HepG2 (cell line): ENCODE results near the gene PCDHGB7. TPM values are rescaled to one million over a fixed set of nuclear protein-coding genes. Genes with fewer than 3 reads are reported as not detected.

Source experiments
- ATAC-seq: fragments of 200-7000 bp; cut with Tn5 transposase; 3 replicates; pipeline ENCODE4 v1.9.1; 2020; ENCODE audit warnings: mild to moderate bottlenecking, moderate library complexity
- BruUV-seq: library from RNA; stranded (reverse); fragments of 400-500 nt; replicated peaks from 2 replicates; lab custom pipeline; 2021; lab: Mats Ljungman, UMichigan
- CTCF ChIA-PET: fragments of 300-600 bp; formaldehyde crosslinking; extraction: SDS; loops from one replicate; lab custom pipeline; 2021; ENCODE audit warnings: low total read pairs, inconsistent platforms, low intra/inter-chr PET ratio; lab: Yijun Ruan, JAX
- POLR2A ChIA-PET: fragments of 350-600 bp; sonication (Branson Sonifier 250); formaldehyde crosslinking; loops from one replicate; lab custom pipeline; 2020; ENCODE audit warnings: antibody characterized with exemption, inconsistent platforms; lab: Yijun Ruan, JAX
- DNase-seq: peaks from one replicate; pipeline ENCODE4 v3.0.0-alpha.2; 2015; ENCODE audit warnings: low spot score
- FAIRE-seq: peaks from 3 replicates; lab custom pipeline; 2011; peaks lifted over from hg19 to GRCh38; lab: Jason Lieb, UNC
- H2AFZ ChIP-seq: one replicate; pipeline ENCODE4 v1.6.1; 2011; ENCODE audit warnings: low read length, inconsistent platforms
- H3K27ac ChIP-seq: fragments of 300-600 bp; 3 replicates; pipeline ENCODE4 v1.8.0; 2011; ENCODE audit warnings: mixed run types, mild to moderate bottlenecking, mixed read lengths, low read length, inconsistent platforms; ENCODE audit not compliant: insufficient read depth; ENCODE audit errors: extremely low read length
- H3K27me3 ChIP-seq, 2 experiments: fragments of 200-600 bp in 1 of 2; 2 replicates in 1 of 2; 3 replicates in 1 of 2; pipeline versions ENCODE4 v1.6.0 to v1.8.0; 2011; ENCODE audit warnings: low read length in 2 of 2, mild to moderate bottlenecking in 2 of 2, moderate library complexity in 2 of 2, inconsistent platforms in 1 of 2; ENCODE audit not compliant: insufficient read depth in 2 of 2, control insufficient read depth in 1 of 2
- H3K36me3 ChIP-seq, 2 experiments: fragments of 200-600 bp in 1 of 2; replicated peaks in 1 of 2; 2 replicates in 1 of 2; 3 replicates in 1 of 2; pipeline versions ENCODE4 v1.5.1 to v1.8.0; 2011; ENCODE audit warnings: low read length in 2 of 2, inconsistent platforms in 1 of 2; ENCODE audit not compliant: insufficient read depth in 2 of 2, control insufficient read depth in 1 of 2
- H3K4me1 ChIP-seq: 2 replicates; pipeline ENCODE4 v1.5.1; 2012; ENCODE audit warnings: low read length, inconsistent platforms; ENCODE audit not compliant: insufficient read depth
- H3K4me2 ChIP-seq: 2 replicates; pipeline ENCODE4 v1.6.0; 2011; ENCODE audit warnings: low read depth, low read length, inconsistent platforms
- H3K4me3 ChIP-seq, 3 experiments: fragments of 200-600 bp in 1 of 3; sonication (generic), shearing (Covaris generic) in 1 of 3; replicated peaks in 1 of 3; 2 replicates each; pipeline ENCODE4 v1.5.1; 2011 to 2016; ENCODE audit warnings: low read length in 3 of 3, inconsistent platforms in 2 of 3, low read depth in 2 of 3, mild to moderate bottlenecking in 2 of 3, control low read depth in 1 of 3, mixed read lengths in 1 of 3; ENCODE audit not compliant: insufficient read depth in 1 of 3
- H3K79me2 ChIP-seq: one replicate; pipeline ENCODE4 v1.6.1; 2011; ENCODE audit warnings: low read length, inconsistent platforms; ENCODE audit not compliant: insufficient read depth
- H3K9ac ChIP-seq: 2 replicates; pipeline ENCODE4 v1.6.0; 2011; ENCODE audit warnings: mild to moderate bottlenecking, low read depth, low read length, inconsistent platforms; ENCODE audit not compliant: insufficient read depth
- H3K9me3 ChIP-seq: 2 replicates; pipeline ENCODE4 v1.5.1; 2012; ENCODE audit warnings: mild to moderate bottlenecking, low read length
- H4K20me1 ChIP-seq: 2 replicates; pipeline ENCODE4 v1.6.0; 2011; ENCODE audit warnings: inconsistent platforms, mild to moderate bottlenecking, low read length, moderate library complexity; ENCODE audit not compliant: insufficient read depth
- CTCF ChIP-seq: sonication (generic); formaldehyde crosslinking; IDR thresholded peaks from 2 replicates; pipeline ENCODE4 v1.5.0; 2020; ENCODE audit warnings: mild to moderate bottlenecking, missing genetic modification reagents, moderate library complexity
- SNRNP70 ChIP-seq: fragments of 200-400 bp; formaldehyde crosslinking; IDR thresholded peaks from 2 replicates; pipeline ENCODE4 v1.6.1; 2017; ENCODE audit warnings: mild to moderate bottlenecking, low read depth, low read length, moderate library complexity
- STAG1 ChIP-seq: sonication (generic); formaldehyde crosslinking; IDR thresholded peaks from 2 replicates; pipeline ENCODE4 v1.4.0; 2020; ENCODE audit warnings: missing genetic modification reagents
- ZMAT5 ChIP-seq: sonication (generic); formaldehyde crosslinking; IDR thresholded peaks from 2 replicates; pipeline ENCODE4 v1.5.0; 2020; ENCODE audit warnings: mild to moderate bottlenecking, low read depth, missing genetic modification reagents, borderline replicate concordance
- WGBS: methylation state at CpG from one replicate; pipeline ENCODE4 v1.1.6; 2017; ENCODE audit warnings: low lambda C conversion rate; 5-methylcytosine and 5-hydroxymethylcytosine counted together
- in situ Hi-C: cut with HindIII; loops from 2 replicates; pipeline ENCODE4 v1.10.0; 2017; ENCODE audit warnings: low pct_unique_long_range_greater_than_20kb; ENCODE audit not compliant: extremely low pct_ligation_motif_present
- intact Hi-C: fragments of 100-400 bp; cut with micrococcal nuclease; formaldehyde crosslinking; loops from one replicate; pipeline ENCODE4 v1.10.0; 2022; ENCODE audit not compliant: unreplicated experiment
- polyA plus RNA-seq, 8 experiments: library from polyadenylated mRNA; depleted of rRNA in 3 of 8; stranded (reverse) in 7 of 8; unstranded in 1 of 8; fragments of >200 nt; fragmentation: Illumina TruSeq in 4 of 8; extraction: Trizol in 4 of 8; gene quantifications; 2 replicates each; pipeline versions ENCODE4 v1.2.1 to v1.2.3, GENCODE V29; 2011 to 2016; ENCODE audit warnings: low read depth in 4 of 8, missing spikeins in 1 of 8, mixed read lengths in 1 of 8; ENCODE audit not compliant: insufficient read depth in 1 of 8
- total RNA-seq, 5 experiments: library from RNA; depleted of rRNA; stranded (reverse); fragments of >200 nt; fragmentation: Illumina TruSeq; extraction: Trizol; gene quantifications; 2 replicates each; pipeline ENCODE4 v1.2.3, GENCODE V29; 2016; ENCODE audit warnings: low read depth in 1 of 5

Gene PCDHGB7
- total and polyA plus RNA-seq, 2 of the 13 experiments (the other 11 are each of a cell fraction or from before 2014, with no cell fraction given) = 0.08 to 0.18 TPM

DNA sequence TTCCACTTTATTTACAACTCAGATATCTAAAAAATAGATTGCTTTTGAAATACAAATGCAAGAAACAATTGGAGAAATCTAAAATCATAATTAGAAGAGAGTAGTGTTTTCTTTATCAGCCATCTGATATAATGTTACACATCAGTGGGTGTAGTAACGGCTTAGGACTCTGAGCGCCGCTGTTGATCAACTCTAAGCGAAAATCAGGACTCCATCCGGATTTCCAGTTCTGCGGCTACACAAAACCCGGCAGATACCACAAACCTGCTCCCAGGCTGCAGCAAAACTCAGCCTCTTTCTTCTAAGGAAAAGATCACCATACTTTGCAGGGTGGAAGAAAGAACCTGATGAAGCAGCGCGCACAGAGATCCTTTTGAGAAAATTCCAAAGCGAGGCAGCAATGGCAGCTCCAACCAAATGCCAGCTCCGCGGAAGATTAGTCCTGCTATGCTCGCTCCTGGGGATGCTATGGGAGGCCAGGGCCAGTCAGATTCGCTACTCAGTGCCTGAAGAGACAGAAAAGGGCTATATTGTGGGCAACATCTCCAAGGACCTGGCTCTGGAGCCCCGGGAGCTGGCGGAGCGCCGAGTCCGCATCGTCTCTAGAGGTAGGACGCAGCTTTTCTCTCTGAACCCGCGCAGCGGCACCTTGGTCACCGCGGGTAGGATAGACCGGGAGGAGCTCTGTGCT is 14.8 kb upstream of the PCDHGB7 start, which contains the start of gene PCDHGA9:
PCDHGA9 (plus strand) TSS at position 226 of the 691 bp plus-strand sequence; CDS start at position 401, 175 bp downstream.
- no peaks in the 10 kb centered on the region for H3K79me2 ChIP-seq
- no peaks in the 10 kb centered on the region for H3K4me1 ChIP-seq
- no peak for ATAC-seq
- no peaks in the 10 kb centered on the region; a peak in 1 of 5 replicates for H3K27me3 ChIP-seq
- no TSS peak for BruUV-seq
- WGBS = 79% methylated on average over 27 of the region's 27 CpGs
- no peak within 1 kb of the TSS for H3K4me3 ChIP-seq
- no peaks in the 10 kb centered on the region for H3K36me3 ChIP-seq
- FAIRE-seq = no peak
- H3K9me3 ChIP-seq = peaks cover 13% of the 10 kb centered on the region; the same call in 1 of the 2 replicates
- H4K20me1 ChIP-seq = no peaks in the 10 kb centered on the region
- in situ Hi-C loops = no loop called here
- TF ChIP-seq SNRNP70 = no peak
- TF ChIP-seq CTCF (CRISPR knock-in tag) = peak; percentile 22
- TF ChIP-seq STAG1 (CRISPR knock-in tag) = peak; percentile 26; the same call in 1 of the 2 replicates
- no peak within 1 kb of the TSS for H3K9ac ChIP-seq
- H2AFZ ChIP-seq = no peak within 1 kb of the TSS
- H3K27ac ChIP-seq = no peak within 1 kb of the TSS
- DNase-seq = no peak
- no peak within 1 kb of the TSS for H3K4me2 ChIP-seq
- intact Hi-C loops = no loop called here
- CTCF ChIA-PET = no interaction called here
- POLR2A ChIA-PET = no interaction called here

GRCh38 chr5:141403387-141403786 is 14.1 kb upstream of the PCDHGB7 start:
- Histone ChIP-seq H2AFZ (no peak overlapping the region), H3K4me2 (no peak overlapping the region), H3K4me3 (no peak overlapping the region), H3K9ac (no peak overlapping the region), H3K9me3 (peaks cover 11% of the 10 kb centered on the region; the same call in 1 of the 2 replicates), H3K27ac (no peak overlapping the region), H3K79me2 (no peaks in the 10 kb centered on the region), H4K20me1 (no peaks in the 10 kb centered on the region), H3K27me3 (no peaks in the 10 kb centered on the region; a peak in 1 of 5 replicates), H3K36me3 (no peaks in the 10 kb centered on the region), H3K4me1 (no peaks in the 10 kb centered on the region)
- DNase-seq (no peak), FAIRE-seq (no peak), ATAC-seq (no peak)
- POLR2A ChIA-PET = no interaction called here
- TF ChIP-seq ZMAT5 (CRISPR knock-in tag) = no peak
- CTCF ChIA-PET = no interaction called here
- intact Hi-C loops (no loop called here), in situ Hi-C loops (no loop called here)
- 65% methylated on average over 22 of the region's 22 CpGs for WGBS
- no TSS peak for BruUV-seq
